ENCODE results near the gene STK32A. TPM values are rescaled to one million over a fixed set of nuclear protein-coding genes. Genes with fewer than 3 reads are reported as not detected.

Gene STK32A
- total and polyA plus RNA-seq, 2 experiments from 2014 or later, result 0.83 to 1.1 TPM

DNA sequence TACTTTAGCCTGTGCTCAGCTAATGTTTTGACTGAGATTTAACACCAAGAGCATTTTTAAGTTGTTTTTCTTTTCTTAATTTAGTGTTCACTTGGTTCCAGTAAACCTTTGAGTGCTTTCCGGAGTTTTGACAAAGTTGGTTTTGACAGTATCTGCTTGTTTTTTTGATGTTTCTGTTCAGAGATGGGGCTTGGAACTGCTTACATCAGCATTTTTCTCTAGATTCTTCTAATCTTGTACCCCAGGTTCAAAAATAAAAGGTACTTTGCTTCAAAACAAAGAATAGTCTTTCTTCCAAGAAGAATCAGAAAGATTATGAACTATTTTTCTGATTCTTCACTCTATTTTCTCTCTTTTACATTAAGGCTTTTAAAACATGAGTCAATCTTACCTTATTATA lies 142.9 kb downstream of the STK32A start:
- Histone ChIP-seq H3K27ac (no peak overlapping the region), H3K36me3 (no peaks in the 10 kb centered on the region), H3K4me3 (no peak overlapping the region), H3K4me1 (ENCODE audit: low read depth) (peaks cover under 1% of the 10 kb centered on the region), H3K27me3 (no peaks in the 10 kb centered on the region), H3K9me3 (ENCODE audit: low read depth) (no peaks in the 10 kb centered on the region)
- TF ChIP-seq, protein P1, sequence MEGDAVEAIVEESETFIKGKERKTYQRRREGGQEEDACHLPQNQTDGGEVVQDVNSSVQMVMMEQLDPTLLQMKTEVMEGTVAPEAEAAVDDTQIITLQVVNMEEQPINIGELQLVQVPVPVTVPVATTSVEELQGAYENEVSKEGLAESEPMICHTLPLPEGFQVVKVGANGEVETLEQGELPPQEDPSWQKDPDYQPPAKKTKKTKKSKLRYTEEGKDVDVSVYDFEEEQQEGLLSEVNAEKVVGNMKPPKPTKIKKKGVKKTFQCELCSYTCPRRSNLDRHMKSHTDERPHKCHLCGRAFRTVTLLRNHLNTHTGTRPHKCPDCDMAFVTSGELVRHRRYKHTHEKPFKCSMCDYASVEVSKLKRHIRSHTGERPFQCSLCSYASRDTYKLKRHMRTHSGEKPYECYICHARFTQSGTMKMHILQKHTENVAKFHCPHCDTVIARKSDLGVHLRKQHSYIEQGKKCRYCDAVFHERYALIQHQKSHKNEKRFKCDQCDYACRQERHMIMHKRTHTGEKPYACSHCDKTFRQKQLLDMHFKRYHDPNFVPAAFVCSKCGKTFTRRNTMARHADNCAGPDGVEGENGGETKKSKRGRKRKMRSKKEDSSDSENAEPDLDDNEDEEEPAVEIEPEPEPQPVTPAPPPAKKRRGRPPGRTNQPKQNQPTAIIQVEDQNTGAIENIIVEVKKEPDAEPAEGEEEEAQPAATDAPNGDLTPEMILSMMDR (IDR thresholded peaks at IDR 0.05; ENCODE audit: low read depth, low read length), result no peak
- no peak for DNase-seq (ENCODE audit: low read depth in 1 of 2, low spot score in 1 of 2)

DNA sequence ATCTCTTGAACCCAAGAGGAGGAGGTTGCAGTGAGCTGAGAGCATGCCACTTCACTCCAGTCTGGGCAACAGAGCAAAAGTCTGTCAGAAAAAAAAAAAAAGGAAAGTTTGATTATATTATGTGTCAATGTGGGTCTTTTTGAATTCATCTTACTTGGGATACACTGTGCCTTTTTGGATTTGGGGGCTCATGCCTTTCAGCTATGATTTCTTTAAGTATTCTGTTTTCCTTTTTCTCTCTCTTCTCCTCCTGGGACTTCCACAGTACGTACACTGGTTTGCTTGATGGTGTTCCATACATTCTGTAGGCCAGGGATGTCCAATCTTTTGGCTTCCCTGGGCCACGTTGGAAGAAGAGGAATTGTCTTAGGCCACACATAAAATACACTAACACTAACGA lies 146.7 kb downstream of the STK32A start:
- no peak for DNase-seq (ENCODE audit: low read depth in 1 of 2, low spot score in 1 of 2)
- TF ChIP-seq, protein P1 (IDR thresholded peaks at IDR 0.05; ENCODE audit: low read depth, low read length), result no peak
- Histone ChIP-seq H3K4me3 (no peak overlapping the region), H3K27ac (no peak overlapping the region), H3K27me3 (no peaks in the 10 kb centered on the region), H3K4me1 (ENCODE audit: low read depth) (peaks cover 19% of the 10 kb centered on the region), H3K36me3 (no peaks in the 10 kb centered on the region), H3K9me3 (ENCODE audit: low read depth) (no peaks in the 10 kb centered on the region)

DNA sequence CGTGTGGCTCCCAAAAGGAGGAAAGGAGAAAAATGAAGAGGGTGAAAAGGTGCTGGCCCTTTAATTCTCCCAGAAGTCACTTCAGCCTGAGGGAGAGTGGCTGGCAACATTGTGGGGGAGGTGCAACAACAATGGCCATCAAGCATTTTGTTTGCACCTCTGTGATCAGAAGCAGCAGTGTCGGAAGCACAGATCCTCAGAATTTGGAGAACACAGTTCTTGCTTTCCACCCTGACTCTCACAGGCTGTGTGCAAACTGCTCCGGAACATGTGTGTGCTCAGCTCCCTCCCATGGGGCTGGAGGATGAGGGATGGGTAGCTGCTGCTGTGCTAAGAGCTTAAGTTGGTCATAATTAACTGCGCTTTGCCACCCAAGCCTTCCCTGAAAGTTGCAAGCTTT lies 147.9 kb downstream of the STK32A start:
- Histone ChIP-seq H3K27me3 (no peaks in the 10 kb centered on the region), H3K4me1 (ENCODE audit: low read depth) (peaks cover 19% of the 10 kb centered on the region), H3K27ac (no peak overlapping the region), H3K4me3 (no peak overlapping the region), H3K36me3 (no peaks in the 10 kb centered on the region), H3K9me3 (ENCODE audit: low read depth) (no peaks in the 10 kb centered on the region)
- peak in 1 of 2 donors; percentile 54 for DNase-seq (ENCODE audit: low read depth in 1 of 2, low spot score in 1 of 2)
- TF ChIP-seq, protein P1 (IDR thresholded peaks at IDR 0.05; ENCODE audit: low read depth, low read length), result no peak

DNA sequence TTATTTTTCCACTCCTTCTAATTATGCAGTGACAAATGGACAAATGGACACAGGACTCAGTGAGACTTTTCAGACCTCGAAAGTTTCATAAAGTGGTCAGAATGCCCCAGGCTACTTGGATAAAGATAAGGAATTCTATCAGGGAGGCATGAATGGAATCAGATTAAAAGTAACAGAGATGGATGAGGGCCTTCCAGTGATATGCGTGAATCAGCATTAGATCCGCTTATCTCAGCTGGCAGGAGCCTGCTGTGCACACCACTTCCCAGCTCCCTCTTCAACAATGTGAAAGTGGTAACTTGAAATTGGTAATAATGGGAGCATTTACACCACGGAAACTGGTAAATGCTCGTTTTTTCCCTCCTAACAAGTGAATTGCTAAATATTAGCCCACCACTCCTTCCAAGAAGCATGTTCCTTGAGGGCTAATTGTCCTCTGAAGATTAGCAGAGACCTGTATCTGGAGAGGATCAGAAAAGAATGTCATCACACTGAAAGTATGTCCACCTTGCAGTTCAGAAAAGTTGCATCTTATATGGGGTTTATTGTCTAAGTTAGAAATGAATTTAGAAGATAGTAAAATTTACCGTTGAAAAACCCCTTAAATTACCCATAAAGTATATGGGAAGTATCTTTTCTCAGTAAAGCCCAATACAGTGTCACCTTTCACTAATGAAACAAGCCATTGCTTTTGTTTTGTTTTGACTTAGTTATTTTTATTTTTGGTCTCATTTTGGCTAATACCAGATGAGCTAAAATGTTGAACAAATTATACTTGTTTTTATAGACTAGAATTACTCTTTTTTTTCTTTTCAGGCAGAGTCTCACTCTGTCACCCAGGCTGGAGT lies 149.7 kb downstream of the STK32A start:
- Histone ChIP-seq H3K4me3 (no peak overlapping the region), H3K36me3 (no peaks in the 10 kb centered on the region), H3K27ac (no peak overlapping the region), H3K27me3 (no peaks in the 10 kb centered on the region), H3K4me1 (ENCODE audit: low read depth) (peaks cover 26% of the 10 kb centered on the region), H3K9me3 (ENCODE audit: low read depth) (no peaks in the 10 kb centered on the region)
- no peak for DNase-seq (ENCODE audit: low read depth in 1 of 2, low spot score in 1 of 2)
- TF ChIP-seq, protein P1 (IDR thresholded peaks at IDR 0.05; ENCODE audit: low read depth, low read length), result no peak

DNA sequence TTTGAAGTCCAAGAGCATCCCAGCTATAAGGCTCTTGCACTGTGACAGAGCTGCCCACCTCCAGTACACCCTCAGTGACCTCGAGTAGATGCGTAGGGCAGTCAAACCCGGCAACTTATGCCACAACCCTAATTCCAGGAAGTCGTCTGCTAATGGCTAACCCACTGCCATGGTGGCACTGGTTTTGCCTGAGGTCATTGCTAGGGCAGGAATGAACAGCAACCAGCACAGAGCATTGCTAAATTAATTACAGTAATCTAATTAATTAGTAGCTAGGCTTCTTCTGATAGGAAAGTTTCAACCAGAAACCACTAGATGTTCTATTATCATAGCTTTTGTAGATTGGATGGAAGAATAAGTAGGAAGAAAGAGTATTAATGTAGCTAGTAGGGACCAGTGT lies 152.3 kb downstream of the STK32A start:
- H3K4me1 ChIP-seq (ENCODE audit: low read depth), result peaks cover 30% of the 10 kb centered on the region
- TF ChIP-seq, protein P1 (IDR thresholded peaks at IDR 0.05; ENCODE audit: low read depth, low read length), result no peak
- H3K4me3 ChIP-seq, result no peak overlapping the region
- no peak for DNase-seq (ENCODE audit: low read depth in 1 of 2, low spot score in 1 of 2)
- no peaks in the 10 kb centered on the region for H3K9me3 ChIP-seq (ENCODE audit: low read depth)
- H3K27me3 ChIP-seq, result no peaks in the 10 kb centered on the region
- H3K27ac ChIP-seq, result no peak overlapping the region
- no peaks in the 10 kb centered on the region for H3K36me3 ChIP-seq

Measured in cardiac muscle cell (in vitro differentiated cells and primary cell).